Mammary epithelial cell (primary cell): ENCODE results near the gene ZP1.

Experiments used
- CTCF ChIP-seq, 2 donors: IDR thresholded peaks in 1 of 2; conservative IDR thresholded peaks in 1 of 2; 2 replicates each; pipeline ENCODE4 v1.5.1; 2011 to 2012; ENCODE audit warnings: inconsistent platforms in 2 of 2, low read length in 2 of 2, mild to moderate bottlenecking in 2 of 2, control low read depth in 1 of 2, low read depth in 1 of 2; ENCODE audit not compliant: insufficient read depth in 1 of 2; ENCODE audit errors: extremely low read depth in 1 of 2
- EZH2 ChIP-seq: IDR thresholded peaks from 2 replicates; pipeline ENCODE4 v1.6.1; 2012; ENCODE audit warnings: low read length, inconsistent platforms, borderline replicate concordance

GRCh38 chr11:60895687-60896086, 28.3 kb downstream of the ZP1 start:
- TF ChIP-seq CTCF (conservative IDR thresholded peaks at IDR 0.05 in 1 of 2, IDR thresholded peaks at IDR 0.05 in 1 of 2; ENCODE audit: extremely low read depth in 1 of 2, insufficient read depth in 1 of 2, low read depth in 1 of 2, low read length in 2 of 2), result no peak
- TF ChIP-seq EZH2, result no peak
